SJCRH30 (cell line): ENCODE measurements around the gene CREG1. TPM values are rescaled to one million over a fixed set of nuclear protein-coding genes. Genes with fewer than 3 reads are reported as not detected.
A peak's percentile ranks its signal among the peaks of the same experiment; 100 is the strongest.

Experiments
- DNase-seq, 2 experiments: peaks; one replicate each; pipeline ENCODE4 v3.0.0-alpha.2; 2015 to 2020
- H3K27ac ChIP-seq: fragments of 250-450 bp; sonication (Bioruptor Pico); 2 replicates; pipeline ENCODE4 v1.5.1; 2020; ENCODE audit warnings: mild to moderate bottlenecking, moderate library complexity
- H3K27me3 ChIP-seq: fragments of 250-450 bp; sonication (Bioruptor Pico); 2 replicates; pipeline ENCODE4 v1.5.1; 2020; ENCODE audit warnings: mild to moderate bottlenecking, moderate library complexity
- H3K36me3 ChIP-seq: fragments of 250-450 bp; sonication (Bioruptor Pico); 2 replicates; pipeline ENCODE4 v1.5.1; 2020; ENCODE audit warnings: mild to moderate bottlenecking, moderate library complexity
- H3K4me1 ChIP-seq: fragments of 250-450 bp; sonication (Bioruptor Pico); 2 replicates; pipeline ENCODE4 v1.5.1; 2020; ENCODE audit warnings: mild to moderate bottlenecking, moderate library complexity
- H3K4me3 ChIP-seq: fragments of 250-450 bp; sonication (Bioruptor Pico); 2 replicates; pipeline ENCODE4 v1.5.1; 2020; ENCODE audit warnings: mild to moderate bottlenecking, moderate library complexity
- H3K9me3 ChIP-seq: fragments of 250-450 bp; sonication (Bioruptor Pico); replicated peaks from 2 replicates; pipeline ENCODE4 v1.5.1; 2020; ENCODE audit warnings: mild to moderate bottlenecking, moderate library complexity
- total RNA-seq: library from RNA; depleted of rRNA; stranded (reverse); fragments of >200 nt; shearing (Covaris generic); gene quantifications from 2 replicates; pipeline ENCODE4 v1.2.3, GENCODE V29; 2014; rRNA removed

The CREG1 gene
- 37.5 and 39.4 TPM in 2 replicates for total RNA-seq

GRCh38 chr1:167553136-167554027 is at the start of gene CREG1:
Gene CREG1 (minus strand): TSS chr1:167553762.
- Histone ChIP-seq H3K4me3 (peak within 1 kb of the TSS; percentile 75), H3K27me3 (no peaks in the 10 kb centered on the region), H3K9me3 (no peaks in the 10 kb centered on the region), H3K36me3 (no peaks in the 10 kb centered on the region), H3K27ac (no peak within 1 kb of the TSS), H3K4me1 (peaks cover 4% of the 10 kb centered on the region)
- DNase-seq = peak; percentile 90 to 93

- no peaks in the 10 kb centered on the region for H3K9me3 ChIP-seq
- no peaks in the 10 kb centered on the region for H3K27me3 ChIP-seq
- peaks cover 3% of the 10 kb centered on the region; the same call in 1 of the 2 replicates for H3K4me1 ChIP-seq
- H3K36me3 ChIP-seq = no peaks in the 10 kb centered on the region
- H3K27ac ChIP-seq = no peak overlapping the region
- DNase-seq = no peak
- H3K4me3 ChIP-seq = no peak overlapping the region
These were observed 49.3 kb upstream of the CREG1 start for GRCh38 chr1:167602840-167603239.

DNA sequence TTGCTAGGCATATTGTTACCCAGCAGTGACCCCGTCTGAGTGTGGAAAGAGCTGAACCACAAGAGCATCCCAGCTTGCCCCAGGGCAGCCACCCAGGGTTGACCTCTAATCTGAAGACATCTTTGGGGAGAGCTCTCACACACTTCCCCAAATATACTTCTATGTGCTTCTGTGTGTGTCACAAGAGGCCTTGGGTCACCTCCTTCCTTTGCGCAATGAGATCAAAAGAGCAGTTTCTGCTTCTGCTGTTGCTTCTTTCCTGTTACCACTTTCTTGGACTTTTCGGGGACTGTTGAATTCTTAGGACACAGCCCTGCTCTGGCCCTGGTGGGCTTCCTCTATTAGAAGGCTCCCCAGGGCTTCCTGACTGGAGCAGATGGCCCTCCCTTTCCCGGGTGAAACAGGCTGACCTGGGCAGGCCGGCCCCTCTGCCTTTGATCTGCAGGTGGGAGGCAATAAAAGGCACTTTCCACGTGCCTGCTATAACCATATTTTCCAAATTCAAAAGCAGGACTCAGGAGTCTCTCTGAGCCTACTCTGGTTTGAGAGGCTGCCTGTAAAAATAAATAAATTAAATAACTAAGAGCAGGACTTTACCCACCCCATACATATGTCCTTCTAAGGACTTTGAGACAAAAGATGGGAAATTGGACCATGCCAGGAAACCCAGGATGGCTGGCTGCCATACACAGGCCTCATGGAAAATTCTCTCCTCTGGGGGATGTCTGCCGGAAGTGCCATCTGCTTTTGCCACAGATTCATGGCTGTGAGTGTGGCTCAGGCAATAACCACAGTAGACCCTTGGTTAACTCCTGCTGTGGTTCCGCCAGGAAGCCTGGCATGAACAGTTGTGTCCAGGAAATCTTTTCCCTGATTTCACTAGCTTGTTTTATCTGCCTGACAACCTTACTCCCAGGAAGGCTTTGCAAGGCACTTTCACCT is 48.2 kb upstream of the CREG1 start:
- H3K36me3 ChIP-seq = no peaks in the 10 kb centered on the region
- peak in 1 of 2 experiments; percentile 32 for DNase-seq
- no peak overlapping the region for H3K27ac ChIP-seq
- no peak overlapping the region for H3K4me3 ChIP-seq
- no peaks in the 10 kb centered on the region for H3K27me3 ChIP-seq
- peaks cover 3% of the 10 kb centered on the region; the same call in 1 of the 2 replicates for H3K4me1 ChIP-seq
- no peaks in the 10 kb centered on the region for H3K9me3 ChIP-seq

- H3K27ac ChIP-seq = no peak overlapping the region
- DNase-seq = peak; percentile 9 to 46
- peaks cover 3% of the 10 kb centered on the region; the same call in 1 of the 2 replicates for H3K4me1 ChIP-seq
- no peak overlapping the region for H3K4me3 ChIP-seq
- H3K9me3 ChIP-seq = no peaks in the 10 kb centered on the region
- no peaks in the 10 kb centered on the region for H3K36me3 ChIP-seq
- no peaks in the 10 kb centered on the region for H3K27me3 ChIP-seq
These were observed 46.5 kb upstream of the CREG1 start for GRCh38 chr1:167599957-167600581.

GRCh38 chr1:167594822-167595221 is 41.3 kb upstream of the CREG1 start:
- Histone ChIP-seq H3K27ac (no peak overlapping the region), H3K36me3 (no peaks in the 10 kb centered on the region), H3K4me3 (no peak overlapping the region), H3K9me3 (no peaks in the 10 kb centered on the region), H3K4me1 (no peaks in the 10 kb centered on the region), H3K27me3 (no peaks in the 10 kb centered on the region)
- no peak for DNase-seq

GRCh38 chr1:167593860-167594259 is 40.3 kb upstream of the CREG1 start:
- no peaks in the 10 kb centered on the region for H3K27me3 ChIP-seq
- H3K4me3 ChIP-seq = no peak overlapping the region
- no peak overlapping the region for H3K27ac ChIP-seq
- H3K36me3 ChIP-seq = no peaks in the 10 kb centered on the region
- no peaks in the 10 kb centered on the region for H3K9me3 ChIP-seq
- DNase-seq = no peak
- H3K4me1 ChIP-seq = no peaks in the 10 kb centered on the region

DNA sequence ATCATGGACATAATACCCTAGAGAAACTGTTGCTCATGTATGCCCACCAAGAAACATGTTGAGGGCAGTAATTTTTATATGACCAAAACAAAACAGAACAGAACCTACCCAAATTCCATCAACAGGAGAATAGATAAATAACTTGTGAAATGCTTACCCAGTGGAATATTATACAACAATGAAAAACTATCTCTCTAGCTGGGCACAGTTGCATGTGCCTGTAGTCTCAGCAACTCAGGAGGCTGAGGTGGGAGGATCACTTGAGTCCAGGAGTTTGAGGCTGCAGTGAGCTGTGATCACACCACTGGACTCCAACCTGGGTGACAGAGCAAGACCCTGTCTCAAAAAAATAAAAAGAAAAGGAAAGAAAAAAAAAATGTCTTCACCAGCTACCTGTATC is 38.9 kb upstream of the CREG1 start:
- H3K36me3 ChIP-seq = no peaks in the 10 kb centered on the region
- H3K27ac ChIP-seq = no peak overlapping the region
- DNase-seq = no peak
- no peaks in the 10 kb centered on the region for H3K4me1 ChIP-seq
- H3K9me3 ChIP-seq = no peaks in the 10 kb centered on the region
- no peaks in the 10 kb centered on the region for H3K27me3 ChIP-seq
- H3K4me3 ChIP-seq = no peak overlapping the region

GRCh38 chr1:167588361-167588760 is 34.8 kb upstream of the CREG1 start:
- H3K9me3 ChIP-seq = no peaks in the 10 kb centered on the region
- DNase-seq = no peak
- no peaks in the 10 kb centered on the region for H3K27me3 ChIP-seq

DNA sequence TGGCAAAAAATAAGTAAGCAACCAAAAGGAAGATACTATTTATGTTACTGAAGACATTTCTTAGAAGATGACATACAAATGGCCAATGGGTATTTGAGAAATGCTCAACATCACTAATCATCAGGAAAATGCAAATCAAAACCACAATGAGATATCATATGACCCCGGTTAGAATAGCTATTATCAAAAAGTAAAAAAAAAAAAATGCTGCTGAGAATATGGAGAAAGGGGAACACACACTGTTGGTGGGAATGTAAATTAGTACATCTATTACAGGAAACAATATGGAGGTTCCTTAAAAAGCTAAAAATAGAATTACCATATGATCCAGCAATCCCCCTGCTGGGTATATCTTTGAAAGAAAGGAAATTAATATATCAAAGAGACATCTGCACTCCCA is 34.3 kb upstream of the CREG1 start:
- DNase-seq = no peak
- no peaks in the 10 kb centered on the region for H3K9me3 ChIP-seq
- no peaks in the 10 kb centered on the region for H3K27me3 ChIP-seq
- no peak overlapping the region for H3K4me3 ChIP-seq
- no peak overlapping the region for H3K27ac ChIP-seq
- no peaks in the 10 kb centered on the region; the same call in 1 of the 2 replicates for H3K4me1 ChIP-seq
- H3K36me3 ChIP-seq = no peaks in the 10 kb centered on the region

More at GRCh38 chr1:167588361-167588760, 34.8 kb upstream of the CREG1 start:
- no peaks in the 10 kb centered on the region for H3K36me3 ChIP-seq
- no peaks in the 10 kb centered on the region; the same call in 1 of the 2 replicates for H3K4me1 ChIP-seq
- H3K4me3 ChIP-seq = no peak overlapping the region
- H3K27ac ChIP-seq = no peak overlapping the region

GRCh38 chr1:167587342-167587741 is 33.8 kb upstream of the CREG1 start:
- Histone ChIP-seq H3K4me1 (no peaks in the 10 kb centered on the region; the same call in 1 of the 2 replicates), H3K4me3 (no peak overlapping the region), H3K9me3 (no peaks in the 10 kb centered on the region), H3K27ac (no peak overlapping the region), H3K27me3 (no peaks in the 10 kb centered on the region), H3K36me3 (no peaks in the 10 kb centered on the region)
- no peak for DNase-seq

GRCh38 chr1:167584581-167584980 is 31.0 kb upstream of the CREG1 start:
- H3K4me1 ChIP-seq = no peaks in the 10 kb centered on the region; the same call in 1 of the 2 replicates
- H3K36me3 ChIP-seq = no peaks in the 10 kb centered on the region
- H3K27me3 ChIP-seq = no peaks in the 10 kb centered on the region
- H3K27ac ChIP-seq = no peak overlapping the region
- no peaks in the 10 kb centered on the region for H3K9me3 ChIP-seq
- peak; percentile 9 to 34 for DNase-seq
- no peak overlapping the region for H3K4me3 ChIP-seq

GRCh38 chr1:167582722-167583121 is 29.2 kb upstream of the CREG1 start:
- Histone ChIP-seq H3K36me3 (no peaks in the 10 kb centered on the region), H3K9me3 (no peaks in the 10 kb centered on the region), H3K4me3 (no peak overlapping the region), H3K27ac (no peak overlapping the region), H3K4me1 (no peaks in the 10 kb centered on the region; the same call in 1 of the 2 replicates), H3K27me3 (no peaks in the 10 kb centered on the region)
- no peak for DNase-seq

GRCh38 chr1:167582064-167582463 is 28.5 kb upstream of the CREG1 start:
- Histone ChIP-seq H3K27ac (no peak overlapping the region), H3K27me3 (no peaks in the 10 kb centered on the region), H3K36me3 (no peaks in the 10 kb centered on the region), H3K4me3 (no peak overlapping the region), H3K9me3 (no peaks in the 10 kb centered on the region), H3K4me1 (no peaks in the 10 kb centered on the region; the same call in 1 of the 2 replicates)
- no peak for DNase-seq

- no peaks in the 10 kb centered on the region for H3K27me3 ChIP-seq
- no peaks in the 10 kb centered on the region; the same call in 1 of the 2 replicates for H3K4me1 ChIP-seq
- no peaks in the 10 kb centered on the region for H3K36me3 ChIP-seq
- no peak overlapping the region for H3K27ac ChIP-seq
- no peak for DNase-seq
- no peak overlapping the region for H3K4me3 ChIP-seq
- H3K9me3 ChIP-seq = no peaks in the 10 kb centered on the region
These were observed 26.4 kb upstream of the CREG1 start for GRCh38 chr1:167579986-167580385.
